ENCODE measurements around the gene SPTLC1. TPM values are rescaled to one million over a fixed set of nuclear protein-coding genes. Genes with fewer than 3 reads are reported as not detected.

The SPTLC1 gene
- total RNA-seq, 6 experiments from 2014 or later: 12.4 to 25.3 (median 19.3) TPM

- Histone ChIP-seq H3K9me3 (no peaks in the 10 kb centered on the region), H3K4me1 (no peaks in the 10 kb centered on the region), H3K36me3 (peaks cover 4 to 55% (median 17%) of the 10 kb centered on the region in 4 donors), H3K4me3 (no peak overlapping the region), H3K27ac (no peak overlapping the region), H3K27me3 (no peaks in the 10 kb centered on the region)
- TF ChIP-seq CTCF (IDR thresholded peaks at IDR 0.05) (no peak), POLR2A (IDR thresholded peaks at IDR 0.05) (no peak)
- intact Hi-C loops (cut with DNase I): no loop called here
- WGBS (ENCODE audit: insufficient coverage, low coverage, low lambda C conversion rate, missing lambda C conversion rate): 43% methylated on average over 2 of the region's 3 CpGs
- ATAC-seq (no peak), DNase-seq (no peak)
Measured at GRCh38 chr9:92046676-92047075, 68.5 kb downstream of the SPTLC1 start.

- intact Hi-C loops (cut with DNase I): no loop called here
- WGBS (ENCODE audit: insufficient coverage, low coverage, low lambda C conversion rate, missing lambda C conversion rate): 88% methylated on average over 2 of the region's 2 CpGs
- no peak for DNase-seq
- TF ChIP-seq POLR2A (IDR thresholded peaks at IDR 0.05): no peak
- no peak for TF ChIP-seq CTCF (IDR thresholded peaks at IDR 0.05)
- H3K36me3 ChIP-seq: peaks cover 0 to 50% (median 15%) of the 10 kb centered on the region in 4 donors
- no peak overlapping the region for H3K4me3 ChIP-seq
- no peaks in the 10 kb centered on the region for H3K4me1 ChIP-seq
- H3K27me3 ChIP-seq: no peaks in the 10 kb centered on the region
- H3K9me3 ChIP-seq: no peaks in the 10 kb centered on the region
- ATAC-seq: no peak
- no peak overlapping the region for H3K27ac ChIP-seq
Measured at GRCh38 chr9:92044936-92045335, 70.3 kb downstream of the SPTLC1 start.

- H3K36me3 ChIP-seq: peaks cover 0 to 40% (median 11%) of the 10 kb centered on the region in 4 donors
- H3K9me3 ChIP-seq: no peaks in the 10 kb centered on the region
- intact Hi-C loops (cut with DNase I): no loop called here
- H3K4me1 ChIP-seq: no peaks in the 10 kb centered on the region
- H3K27ac ChIP-seq: no peak overlapping the region
- no peak for DNase-seq
- no peak overlapping the region for H3K4me3 ChIP-seq
- WGBS (ENCODE audit: insufficient coverage, low coverage, low lambda C conversion rate, missing lambda C conversion rate): 96% methylated on average over 3 of the region's 3 CpGs
- ATAC-seq: no peak
- no peak for TF ChIP-seq POLR2A (IDR thresholded peaks at IDR 0.05)
- TF ChIP-seq CTCF (IDR thresholded peaks at IDR 0.05): no peak
- no peaks in the 10 kb centered on the region for H3K27me3 ChIP-seq
Measured at GRCh38 chr9:92043002-92043401, 72.2 kb downstream of the SPTLC1 start.

- Histone ChIP-seq H3K27ac (no peak overlapping the region), H3K4me1 (no peaks in the 10 kb centered on the region), H3K4me3 (no peak overlapping the region), H3K9me3 (no peaks in the 10 kb centered on the region), H3K36me3 (peaks cover 0 to 44% (median 10%) of the 10 kb centered on the region in 4 donors), H3K27me3 (no peaks in the 10 kb centered on the region)
- DNase-seq: no peak
- intact Hi-C loops (cut with DNase I): no loop called here
- no peak for ATAC-seq
- 93% methylated on average over 1 of the region's 1 CpG for WGBS (ENCODE audit: insufficient coverage, low coverage, low lambda C conversion rate, missing lambda C conversion rate)
- no peak for TF ChIP-seq CTCF (IDR thresholded peaks at IDR 0.05)
- no peak for TF ChIP-seq POLR2A (IDR thresholded peaks at IDR 0.05)
Measured at GRCh38 chr9:92042260-92042659, 73.0 kb downstream of the SPTLC1 start.

GRCh38 chr9:92036756-92037155 is 78.5 kb downstream of the SPTLC1 start:
- H3K36me3 ChIP-seq: peaks cover 0 to 40% (median 7%) of the 10 kb centered on the region in 4 donors
- ATAC-seq: no peak

More at GRCh38 chr9:92036756-92037155, 78.5 kb downstream of the SPTLC1 start:
- intact Hi-C loops (cut with DNase I): no loop called here
- Histone ChIP-seq H3K27ac (no peak overlapping the region), H3K27me3 (no peaks in the 10 kb centered on the region), H3K4me3 (no peak overlapping the region), H3K4me1 (no peaks in the 10 kb centered on the region), H3K9me3 (no peaks in the 10 kb centered on the region)
- TF ChIP-seq CTCF (IDR thresholded peaks at IDR 0.05) (no peak), POLR2A (IDR thresholded peaks at IDR 0.05) (no peak)
- DNase-seq: no peak
- WGBS (ENCODE audit: insufficient coverage, low coverage, low lambda C conversion rate, missing lambda C conversion rate): 100% methylated on average over 2 of the region's 2 CpGs
